ENCODE measurements around the gene MCHR1. TPM values are rescaled to one million over a fixed set of nuclear protein-coding genes. Genes with fewer than 3 reads are reported as not detected.
"Not testable (repeated sequence)": the region's sequence is repeated elsewhere in the genome, so short reads cannot be mapped to it uniquely, and the experiment has no call there.

The MCHR1 gene
- polyA plus RNA-seq, 1 of the 3 experiments (the other 2 are of a cell fraction) = 0.33 TPM

DNA sequence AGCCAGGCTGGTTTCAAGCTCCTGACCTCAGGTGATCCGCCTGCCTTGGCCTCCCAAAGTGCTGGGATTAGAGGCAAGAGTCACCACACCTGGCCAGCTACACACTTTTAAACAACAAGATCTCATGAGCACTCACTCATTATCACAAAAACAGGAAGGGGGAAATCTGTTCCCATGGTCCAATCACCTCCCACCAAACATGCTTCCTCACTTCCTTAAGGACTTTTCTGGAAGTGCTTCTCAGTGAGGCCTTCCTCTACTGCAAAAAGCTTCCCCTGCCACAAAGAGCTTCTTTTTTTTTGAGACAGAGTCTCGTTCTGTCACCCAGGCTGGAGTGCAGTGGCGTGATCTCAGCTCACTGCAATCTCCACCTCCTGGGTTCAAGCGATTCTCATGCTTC, 3.1 kb upstream of the MCHR1 start:
- H2AFZ ChIP-seq (ENCODE audit: low read depth); H3K79me2 ChIP-seq (ENCODE audit: insufficient read depth); H3F3A ChIP-seq (replicated peaks; ENCODE audit: insufficient read depth); H3K9me2 ChIP-seq; H3K4me2 ChIP-seq; H3K36me3 ChIP-seq (replicated peaks in 1 of 2; ENCODE audit: control insufficient read depth in 1 of 2, insufficient read depth in 2 of 2, low read length in 1 of 2); H3K4me3 ChIP-seq (ENCODE audit: low read depth in 2 of 2, low read length in 1 of 2); H3K27me3 ChIP-seq (ENCODE audit: insufficient read depth); H4K20me1 ChIP-seq (ENCODE audit: insufficient read depth); CTCF ChIA-PET; H3K27ac ChIP-seq (ENCODE audit: low read depth in 2 of 2, low read length in 1 of 2); POLR2A ChIA-PET; DNase-seq; H3K9ac ChIP-seq; H3K9me3 ChIP-seq: not testable (repeated sequence)
- WGBS (ENCODE audit: low lambda C conversion rate) = 94% methylated on average over 3 of the region's 4 CpGs
- peaks cover 0 to 21% of the 10 kb centered on the region in 2 experiments; a peak in 1 of 4 replicates for H3K4me1 ChIP-seq (ENCODE audit: control insufficient read depth in 1 of 2, insufficient read depth in 2 of 2, low read depth in 1 of 2, low read length in 1 of 2)

DNA sequence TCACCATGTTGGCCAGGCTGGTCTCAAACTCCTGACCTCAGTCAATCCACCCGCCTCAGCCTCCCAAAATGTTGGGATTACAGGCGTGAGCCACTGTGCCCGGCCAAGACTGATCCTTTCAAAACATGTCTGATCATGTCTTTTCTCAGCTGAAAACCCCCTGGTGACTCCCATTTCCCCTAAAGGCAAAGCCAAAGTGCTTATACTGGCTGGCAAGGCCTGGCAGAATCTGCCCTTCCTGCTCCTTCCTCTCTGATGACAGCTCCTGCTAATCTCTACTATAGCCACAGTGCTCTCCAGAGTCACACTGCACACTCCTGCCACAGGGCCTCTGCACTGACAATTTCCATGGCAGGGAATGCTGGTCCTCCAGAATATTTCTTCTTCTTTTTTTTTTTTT, 2.6 kb upstream of the MCHR1 start:
- H3K9me2 ChIP-seq = no peaks in the 10 kb centered on the region
- no peaks in the 10 kb centered on the region for H3K79me2 ChIP-seq (ENCODE audit: insufficient read depth)
- 100% methylated on average over 3 of the region's 3 CpGs for WGBS (ENCODE audit: low lambda C conversion rate)
- no peak for DNase-seq
- ChIA-PET POLR2A (no interaction called here), CTCF (interaction anchor here (1.2 kb wide), 1 partner anchor 304 kb away, joined by 3 read pairs; no protein-coding TSS in a partner anchor)
- H3K27me3 ChIP-seq (ENCODE audit: insufficient read depth) = no peaks in the 10 kb centered on the region
- H3K4me1 ChIP-seq (ENCODE audit: control insufficient read depth in 1 of 2, insufficient read depth in 2 of 2, low read depth in 1 of 2, low read length in 1 of 2) = peaks cover 0 to 21% of the 10 kb centered on the region in 2 experiments; a peak in 1 of 4 replicates
- H3F3A ChIP-seq (replicated peaks; ENCODE audit: insufficient read depth) = no peaks in the 10 kb centered on the region
- H3K4me2 ChIP-seq = no peak overlapping the region
- no peaks in the 10 kb centered on the region for H3K36me3 ChIP-seq (replicated peaks in 1 of 2; ENCODE audit: control insufficient read depth in 1 of 2, insufficient read depth in 2 of 2, low read length in 1 of 2)
- H3K9me3 ChIP-seq = no peaks in the 10 kb centered on the region
- no peak overlapping the region for H3K27ac ChIP-seq (ENCODE audit: low read depth in 2 of 2, low read length in 1 of 2)
- H3K9ac ChIP-seq = no peak overlapping the region
- H4K20me1 ChIP-seq (ENCODE audit: insufficient read depth) = no peaks in the 10 kb centered on the region
- TF ChIP-seq FOXJ3 (CRISPR knock-in tag; IDR thresholded peaks at IDR 0.05) = no peak
- TF ChIP-seq, protein P1, sequence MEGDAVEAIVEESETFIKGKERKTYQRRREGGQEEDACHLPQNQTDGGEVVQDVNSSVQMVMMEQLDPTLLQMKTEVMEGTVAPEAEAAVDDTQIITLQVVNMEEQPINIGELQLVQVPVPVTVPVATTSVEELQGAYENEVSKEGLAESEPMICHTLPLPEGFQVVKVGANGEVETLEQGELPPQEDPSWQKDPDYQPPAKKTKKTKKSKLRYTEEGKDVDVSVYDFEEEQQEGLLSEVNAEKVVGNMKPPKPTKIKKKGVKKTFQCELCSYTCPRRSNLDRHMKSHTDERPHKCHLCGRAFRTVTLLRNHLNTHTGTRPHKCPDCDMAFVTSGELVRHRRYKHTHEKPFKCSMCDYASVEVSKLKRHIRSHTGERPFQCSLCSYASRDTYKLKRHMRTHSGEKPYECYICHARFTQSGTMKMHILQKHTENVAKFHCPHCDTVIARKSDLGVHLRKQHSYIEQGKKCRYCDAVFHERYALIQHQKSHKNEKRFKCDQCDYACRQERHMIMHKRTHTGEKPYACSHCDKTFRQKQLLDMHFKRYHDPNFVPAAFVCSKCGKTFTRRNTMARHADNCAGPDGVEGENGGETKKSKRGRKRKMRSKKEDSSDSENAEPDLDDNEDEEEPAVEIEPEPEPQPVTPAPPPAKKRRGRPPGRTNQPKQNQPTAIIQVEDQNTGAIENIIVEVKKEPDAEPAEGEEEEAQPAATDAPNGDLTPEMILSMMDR (IDR thresholded peaks at IDR 0.05) = no peak
- TF ChIP-seq, protein P2, sequence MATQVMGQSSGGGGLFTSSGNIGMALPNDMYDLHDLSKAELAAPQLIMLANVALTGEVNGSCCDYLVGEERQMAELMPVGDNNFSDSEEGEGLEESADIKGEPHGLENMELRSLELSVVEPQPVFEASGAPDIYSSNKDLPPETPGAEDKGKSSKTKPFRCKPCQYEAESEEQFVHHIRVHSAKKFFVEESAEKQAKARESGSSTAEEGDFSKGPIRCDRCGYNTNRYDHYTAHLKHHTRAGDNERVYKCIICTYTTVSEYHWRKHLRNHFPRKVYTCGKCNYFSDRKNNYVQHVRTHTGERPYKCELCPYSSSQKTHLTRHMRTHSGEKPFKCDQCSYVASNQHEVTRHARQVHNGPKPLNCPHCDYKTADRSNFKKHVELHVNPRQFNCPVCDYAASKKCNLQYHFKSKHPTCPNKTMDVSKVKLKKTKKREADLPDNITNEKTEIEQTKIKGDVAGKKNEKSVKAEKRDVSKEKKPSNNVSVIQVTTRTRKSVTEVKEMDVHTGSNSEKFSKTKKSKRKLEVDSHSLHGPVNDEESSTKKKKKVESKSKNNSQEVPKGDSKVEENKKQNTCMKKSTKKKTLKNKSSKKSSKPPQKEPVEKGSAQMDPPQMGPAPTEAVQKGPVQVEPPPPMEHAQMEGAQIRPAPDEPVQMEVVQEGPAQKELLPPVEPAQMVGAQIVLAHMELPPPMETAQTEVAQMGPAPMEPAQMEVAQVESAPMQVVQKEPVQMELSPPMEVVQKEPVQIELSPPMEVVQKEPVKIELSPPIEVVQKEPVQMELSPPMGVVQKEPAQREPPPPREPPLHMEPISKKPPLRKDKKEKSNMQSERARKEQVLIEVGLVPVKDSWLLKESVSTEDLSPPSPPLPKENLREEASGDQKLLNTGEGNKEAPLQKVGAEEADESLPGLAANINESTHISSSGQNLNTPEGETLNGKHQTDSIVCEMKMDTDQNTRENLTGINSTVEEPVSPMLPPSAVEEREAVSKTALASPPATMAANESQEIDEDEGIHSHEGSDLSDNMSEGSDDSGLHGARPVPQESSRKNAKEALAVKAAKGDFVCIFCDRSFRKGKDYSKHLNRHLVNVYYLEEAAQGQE (IDR thresholded peaks at IDR 0.05; ENCODE audit: low read depth, low read length) = no peak
- TF ChIP-seq, protein P3, sequence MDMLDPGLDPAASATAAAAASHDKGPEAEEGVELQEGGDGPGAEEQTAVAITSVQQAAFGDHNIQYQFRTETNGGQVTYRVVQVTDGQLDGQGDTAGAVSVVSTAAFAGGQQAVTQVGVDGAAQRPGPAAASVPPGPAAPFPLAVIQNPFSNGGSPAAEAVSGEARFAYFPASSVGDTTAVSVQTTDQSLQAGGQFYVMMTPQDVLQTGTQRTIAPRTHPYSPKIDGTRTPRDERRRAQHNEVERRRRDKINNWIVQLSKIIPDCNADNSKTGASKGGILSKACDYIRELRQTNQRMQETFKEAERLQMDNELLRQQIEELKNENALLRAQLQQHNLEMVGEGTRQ (IDR thresholded peaks at IDR 0.05; ENCODE audit: borderline replicate concordance, low read depth, low read length) = no peak
- TF ChIP-seq MEF2A (IDR thresholded peaks at IDR 0.05; ENCODE audit: borderline replicate concordance, low read depth) = no peak
- no peak for TF ChIP-seq EP300 (IDR thresholded peaks at IDR 0.05; ENCODE audit: borderline replicate concordance in 1 of 2, low read depth in 1 of 2, low read length in 1 of 2)
- TF ChIP-seq TCF12 (IDR thresholded peaks at IDR 0.05) = no peak
- TF ChIP-seq FOXM1 (IDR thresholded peaks at IDR 0.05; ENCODE audit: low read depth) = no peak
- TF ChIP-seq YY1 (IDR thresholded peaks at IDR 0.05; ENCODE audit: low read depth) = no peak
- no peak for TF ChIP-seq FOSL2 (IDR thresholded peaks at IDR 0.05; ENCODE audit: borderline replicate concordance, low read depth)
- TF ChIP-seq POLR2AphosphoS5 (IDR thresholded peaks at IDR 0.05; ENCODE audit: low read depth, low read length) = no peak
- no peak for TF ChIP-seq GATA2 (CRISPR knock-in tag; IDR thresholded peaks at IDR 0.05)
- TF ChIP-seq RFX5 (IDR thresholded peaks at IDR 0.05; ENCODE audit: low read length) = no peak
- no peak for TF ChIP-seq SMC3 (IDR thresholded peaks at IDR 0.05; ENCODE audit: low read depth, low read length)
- no peak for TF ChIP-seq RAD21 (IDR thresholded peaks at IDR 0.05; ENCODE audit: low read length)
- TF ChIP-seq TEAD4 (IDR thresholded peaks at IDR 0.05; ENCODE audit: borderline replicate concordance, insufficient read depth) = no peak
- TF ChIP-seq NFIC (IDR thresholded peaks at IDR 0.05; ENCODE audit: borderline replicate concordance) = no peak
- TF ChIP-seq, protein P4, sequence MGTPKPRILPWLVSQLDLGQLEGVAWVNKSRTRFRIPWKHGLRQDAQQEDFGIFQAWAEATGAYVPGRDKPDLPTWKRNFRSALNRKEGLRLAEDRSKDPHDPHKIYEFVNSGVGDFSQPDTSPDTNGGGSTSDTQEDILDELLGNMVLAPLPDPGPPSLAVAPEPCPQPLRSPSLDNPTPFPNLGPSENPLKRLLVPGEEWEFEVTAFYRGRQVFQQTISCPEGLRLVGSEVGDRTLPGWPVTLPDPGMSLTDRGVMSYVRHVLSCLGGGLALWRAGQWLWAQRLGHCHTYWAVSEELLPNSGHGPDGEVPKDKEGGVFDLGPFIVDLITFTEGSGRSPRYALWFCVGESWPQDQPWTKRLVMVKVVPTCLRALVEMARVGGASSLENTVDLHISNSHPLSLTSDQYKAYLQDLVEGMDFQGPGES (IDR thresholded peaks at IDR 0.05; ENCODE audit: low read depth, low read length) = no peak
- TF ChIP-seq JUND (IDR thresholded peaks at IDR 0.05) = no peak
- no peak overlapping the region for H2AFZ ChIP-seq (ENCODE audit: low read depth)
- no peak overlapping the region for H3K4me3 ChIP-seq (ENCODE audit: low read depth in 2 of 2, low read length in 1 of 2)

All from SK-N-SH (cell line).